Brain microvascular endothelial cell (primary cell): ENCODE results near the gene SLC9C1.

Experiments
- DNase-seq: peaks from one replicate; pipeline ENCODE4 v3.0.0-alpha.2; 2020
- H3K27ac ChIP-seq: fragments of 250-450 bp; sonication (Bioruptor Pico); 2 replicates; pipeline ENCODE4 v1.5.1; 2020; ENCODE audit warnings: mild to moderate bottlenecking, moderate library complexity
- H3K27me3 ChIP-seq: fragments of 250-450 bp; sonication (Bioruptor Pico); replicated peaks from 2 replicates; pipeline ENCODE4 v1.5.1; 2020; ENCODE audit warnings: mild to moderate bottlenecking
- H3K36me3 ChIP-seq: fragments of 250-450 bp; sonication (Bioruptor Pico); replicated peaks from 2 replicates; pipeline ENCODE4 v1.5.1; 2020; ENCODE audit warnings: mild to moderate bottlenecking
- H3K4me3 ChIP-seq: 2 replicates; pipeline ENCODE4 v1.5.1; 2011; ENCODE audit warnings: low read depth, mild to moderate bottlenecking, control low read depth, low read length, moderate library complexity
- CTCF ChIP-seq: IDR thresholded peaks from 2 replicates; pipeline ENCODE4 v1.5.1; 2011; ENCODE audit warnings: low read depth, mild to moderate bottlenecking, moderate library complexity, low read length, control low read depth, inconsistent platforms; ENCODE audit errors: missing control alignments
- in situ Hi-C: cut with HindIII; loops from 2 replicates; pipeline ENCODE4 v1.10.0; 2017; ENCODE audit warnings: low sequenced_read_pairs, low pct_ligation_motif_present

SLC9C1 gene

GRCh38 chr3:112122870-112123269 lies 171.1 kb downstream of the SLC9C1 start:
- in situ Hi-C loops, result no loop called here
- Histone ChIP-seq H3K4me3 (no peak overlapping the region), H3K27ac (no peak overlapping the region), H3K36me3 (no peaks in the 10 kb centered on the region), H3K27me3 (no peaks in the 10 kb centered on the region)
- no peak for TF ChIP-seq CTCF
- DNase-seq, result no peak

GRCh38 chr3:112121577-112122547 lies 172.2 kb downstream of the SLC9C1 start:
- DNase-seq, result no peak
- in situ Hi-C loops, result no loop called here
- no peak overlapping the region for H3K27ac ChIP-seq
- TF ChIP-seq CTCF, result no peak
- H3K36me3 ChIP-seq, result no peaks in the 10 kb centered on the region
- no peaks in the 10 kb centered on the region for H3K27me3 ChIP-seq
- no peak overlapping the region for H3K4me3 ChIP-seq

- no peak for DNase-seq
- H3K36me3 ChIP-seq, result no peaks in the 10 kb centered on the region
- no peak overlapping the region for H3K4me3 ChIP-seq
- in situ Hi-C loops, result no loop called here
- TF ChIP-seq CTCF, result no peak
- H3K27ac ChIP-seq, result no peak overlapping the region
- no peaks in the 10 kb centered on the region for H3K27me3 ChIP-seq
Observed at GRCh38 chr3:112119962-112120836, 173.8 kb downstream of the SLC9C1 start.

- in situ Hi-C loops, result no loop called here
- H3K36me3 ChIP-seq, result peaks cover 8% of the 10 kb centered on the region
- H3K27me3 ChIP-seq, result no peaks in the 10 kb centered on the region
- no peak overlapping the region for H3K27ac ChIP-seq
- no peak overlapping the region for H3K4me3 ChIP-seq
- TF ChIP-seq CTCF, result peak; percentile 14
- DNase-seq, result no peak
Observed at GRCh38 chr3:112117841-112118571, 176.0 kb downstream of the SLC9C1 start.

GRCh38 chr3:112117415-112117814 lies 176.6 kb downstream of the SLC9C1 start:
- Histone ChIP-seq H3K27me3 (no peaks in the 10 kb centered on the region), H3K27ac (no peak overlapping the region), H3K36me3 (peaks cover 10% of the 10 kb centered on the region), H3K4me3 (no peak overlapping the region)
- TF ChIP-seq CTCF, result no peak
- DNase-seq, result no peak
- in situ Hi-C loops, result no loop called here
